HepG2 (cell line): ENCODE measurements around the gene THUMPD2. TPM values are rescaled to one million over a fixed set of nuclear protein-coding genes. Genes with fewer than 3 reads are reported as not detected.

Experiments
- ARID5B ChIP-seq: IDR thresholded peaks from 2 replicates; pipeline ENCODE4 v1.4.0; 2020; ENCODE audit warnings: mild to moderate bottlenecking, missing genetic modification reagents
- FOXA3 ChIP-seq: IDR thresholded peaks from 2 replicates; pipeline ENCODE4 v1.6.1; 2016; ENCODE audit warnings: missing genetic modification reagents, missing compliant biosample characterization
- HES4 ChIP-seq: sonication (generic); formaldehyde crosslinking; IDR thresholded peaks from 2 replicates; pipeline ENCODE4 v1.9.0; 2021; ENCODE audit warnings: mild to moderate bottlenecking, missing genetic modification reagents, borderline replicate concordance
- HIVEP1 ChIP-seq: sonication (generic); formaldehyde crosslinking; IDR thresholded peaks from 2 replicates; pipeline ENCODE4 v1.4.0; 2020; ENCODE audit warnings: mild to moderate bottlenecking, missing genetic modification reagents
- IKZF5 ChIP-seq: IDR thresholded peaks from 2 replicates; pipeline ENCODE4 v1.6.1; 2018; ENCODE audit warnings: missing genetic modification reagents, mild to moderate bottlenecking, missing compliant biosample characterization
- MTA3 ChIP-seq: sonication (generic); formaldehyde crosslinking; IDR thresholded peaks from 2 replicates; pipeline ENCODE4 v1.4.0; 2020; ENCODE audit warnings: missing genetic modification reagents
- MXD3 ChIP-seq: IDR thresholded peaks from 2 replicates; pipeline ENCODE4 v1.6.1; 2016; ENCODE audit warnings: mild to moderate bottlenecking, missing biosample characterization, missing genetic modification reagents
- MXD4 ChIP-seq: IDR thresholded peaks from 2 replicates; pipeline ENCODE4 v1.6.1; 2016; ENCODE audit warnings: mild to moderate bottlenecking, missing biosample characterization, missing genetic modification reagents
- NFATC3 ChIP-seq: sonication (generic); formaldehyde crosslinking; IDR thresholded peaks from 2 replicates; pipeline ENCODE4 v1.5.1; 2020; ENCODE audit warnings: mild to moderate bottlenecking, missing genetic modification reagents
- NKX3-1 ChIP-seq: sonication (generic); formaldehyde crosslinking; IDR thresholded peaks from 2 replicates; pipeline ENCODE4 v1.5.0; 2020; ENCODE audit warnings: missing genetic modification reagents
- TFDP2 ChIP-seq: sonication (generic); formaldehyde crosslinking; IDR thresholded peaks from 2 replicates; pipeline ENCODE4 v1.4.0; 2020; ENCODE audit warnings: missing genetic modification reagents
- ZBTB8A ChIP-seq: sonication (generic); formaldehyde crosslinking; IDR thresholded peaks from 2 replicates; pipeline ENCODE4 v1.4.0; 2020; ENCODE audit warnings: mild to moderate bottlenecking, low read depth, missing genetic modification reagents, borderline replicate concordance
- ZFP37 ChIP-seq: sonication (generic); formaldehyde crosslinking; IDR thresholded peaks from 2 replicates; pipeline ENCODE4 v1.4.0; 2020; ENCODE audit warnings: missing genetic modification reagents, borderline replicate concordance
- ZNF121 ChIP-seq: sonication (generic); formaldehyde crosslinking; IDR thresholded peaks from 2 replicates; pipeline ENCODE4 v1.5.0; 2020; ENCODE audit warnings: mild to moderate bottlenecking, missing genetic modification reagents
- ZNF234 ChIP-seq: sonication (generic); formaldehyde crosslinking; conservative IDR thresholded peaks from 2 replicates; pipeline ENCODE4 v1.5.1; 2020; ENCODE audit warnings: mild to moderate bottlenecking, missing genetic modification reagents
- ZNF570 ChIP-seq: sonication (generic); formaldehyde crosslinking; IDR thresholded peaks from 2 replicates; pipeline ENCODE4 v1.4.0; 2020; ENCODE audit warnings: mild to moderate bottlenecking, missing genetic modification reagents, borderline replicate concordance
- ZNF598 ChIP-seq: sonication (generic); formaldehyde crosslinking; IDR thresholded peaks from 2 replicates; pipeline ENCODE4 v1.5.1; 2020; ENCODE audit warnings: mild to moderate bottlenecking, missing genetic modification reagents, borderline replicate concordance
- ZNF761 ChIP-seq: sonication (generic); formaldehyde crosslinking; conservative IDR thresholded peaks from 2 replicates; pipeline ENCODE4 v1.4.0; 2020; ENCODE audit warnings: mild to moderate bottlenecking, missing genetic modification reagents
- ZNF768 ChIP-seq: sonication (generic); formaldehyde crosslinking; IDR thresholded peaks from 2 replicates; pipeline ENCODE4 v1.4.0; 2020; ENCODE audit warnings: missing genetic modification reagents
- ZSCAN21 ChIP-seq: sonication (generic); formaldehyde crosslinking; IDR thresholded peaks from 2 replicates; pipeline ENCODE4 v1.8.0; 2022; ENCODE audit warnings: mild to moderate bottlenecking, missing genetic modification reagents, moderate library complexity, borderline replicate concordance
- polyA plus RNA-seq, 8 experiments: library from polyadenylated mRNA; depleted of rRNA in 3 of 8; stranded (reverse) in 7 of 8; unstranded in 1 of 8; fragments of >200 nt; fragmentation: Illumina TruSeq in 4 of 8; extraction: Trizol in 4 of 8; gene quantifications; 2 replicates each; pipeline versions ENCODE4 v1.2.1 to v1.2.3, GENCODE V29; 2011 to 2016; ENCODE audit warnings: low read depth in 4 of 8, missing spikeins in 1 of 8, mixed read lengths in 1 of 8; ENCODE audit not compliant: insufficient read depth in 1 of 8
- total RNA-seq, 5 experiments: library from RNA; depleted of rRNA; stranded (reverse); fragments of >200 nt; fragmentation: Illumina TruSeq; extraction: Trizol; gene quantifications; 2 replicates each; pipeline ENCODE4 v1.2.3, GENCODE V29; 2016; ENCODE audit warnings: low read depth in 1 of 5

The THUMPD2 gene
- total and polyA plus RNA-seq, 2 of the 13 experiments (the other 11 are each of a cell fraction or from before 2014, with no cell fraction given), result 11.8 to 15.6 TPM

- TF ChIP-seq ZNF570 (CRISPR knock-in tag), result peak; percentile 90; the same call in 1 of the 2 replicates
- peak; percentile 99 for TF ChIP-seq MXD3
- TF ChIP-seq ZNF761 (CRISPR knock-in tag), result peak; percentile 90; the same call in 1 of the 2 replicates
- TF ChIP-seq NKX3-1, result peak; percentile 96
- TF ChIP-seq ZFP37, result peak; percentile 46; the same call in 1 of the 2 replicates
- peak; percentile 92 for TF ChIP-seq HIVEP1 (CRISPR knock-in tag)
- TF ChIP-seq ZNF768 (CRISPR knock-in tag), result peak; percentile 87
- TF ChIP-seq ZBTB8A (CRISPR knock-in tag), result peak; percentile 91; the same call in 1 of the 2 replicates
- TF ChIP-seq ZNF234 (CRISPR knock-in tag), result no peak
- TF ChIP-seq IKZF5 (CRISPR knock-in tag), result peak; percentile 88
- TF ChIP-seq NFATC3 (CRISPR knock-in tag), result peak; percentile 78
- TF ChIP-seq ZNF598, result peak; percentile 99
- TF ChIP-seq HES4 (CRISPR knock-in tag), result peak; percentile 98
- no peak for TF ChIP-seq ZNF121
- peak; percentile 96 for TF ChIP-seq MXD4 (CRISPR knock-in tag)
- TF ChIP-seq ZSCAN21 (CRISPR knock-in tag), result peak; percentile 85; the same call in 1 of the 2 replicates
- no peak for TF ChIP-seq MTA3 (CRISPR knock-in tag)
- TF ChIP-seq FOXA3 (CRISPR knock-in tag), result peak; percentile 48; the same call in 1 of the 2 replicates
- peak; percentile 92 for TF ChIP-seq TFDP2 (CRISPR knock-in tag)
- TF ChIP-seq ARID5B, result peak; percentile 85
Measured at GRCh38 chr2:39778775-39779340, at the start of gene THUMPD2 (continued).
